Ovary (tissue), 9 donors: Measurements from ENCODE around the gene ZNF672. TPM values are rescaled to one million over a fixed set of nuclear protein-coding genes. Genes with fewer than 3 reads are reported as not detected.

Experiments
- DNase-seq, 5 donors: peaks; one replicate each; pipeline ENCODE4 v3.0.0-alpha.2; 2019 to 2020
- H3K27ac ChIP-seq, 2 donors: fragments of 200-600 bp; one replicate each; pipeline versions ENCODE4 v1.5.1 to v1.8.0; 2019 to 2022
- H3K27me3 ChIP-seq: fragments of 200-600 bp; one replicate; pipeline ENCODE4 v1.8.0; 2022
- H3K36me3 ChIP-seq: fragments of 200-600 bp; sonication (generic); one replicate; pipeline ENCODE4 v1.5.1; 2019
- H3K4me1 ChIP-seq: one replicate; pipeline ENCODE4 v1.8.1; 2013; ENCODE audit warnings: mild to moderate bottlenecking, moderate library complexity; ENCODE audit not compliant: insufficient read depth
- H3K4me3 ChIP-seq: fragments of 200-600 bp; sonication (generic); one replicate; pipeline ENCODE4 v1.5.1; 2017
- H3K9me3 ChIP-seq, 2 donors: fragments of 200-600 bp in 1 of 2; sonication (generic) in 1 of 2; one replicate each; pipeline versions ENCODE4 v1.5.1 to v1.8.1; 2013 to 2019; ENCODE audit warnings: mild to moderate bottlenecking in 1 of 2, moderate library complexity in 1 of 2
- CTCF ChIP-seq, 3 donors: fragments of 450-650 bp in 2 of 3; fragments of 200-600 bp in 1 of 3; IDR thresholded peaks; one replicate each; pipeline versions ENCODE4 v1.5.1 to v1.8.0; 2016 to 2022; ENCODE audit warnings: antibody characterized with exemption in 3 of 3, mild to moderate bottlenecking in 1 of 3
- EP300 ChIP-seq: sonication (generic); formaldehyde crosslinking; IDR thresholded peaks from one replicate; pipeline ENCODE4 v1.6.1; 2017; ENCODE audit warnings: antibody characterized with exemption
- POLR2A ChIP-seq: fragments of 450-650 bp; IDR thresholded peaks from one replicate; pipeline ENCODE4 v1.6.1; 2017; ENCODE audit warnings: antibody characterized with exemption, mild to moderate bottlenecking, moderate library complexity
- WGBS, 3 donors: extraction: QIAGEN DNeasy Blood & Tissue Kit in 1 of 3; methylation state at CpG; one replicate each; pipeline versions ENCODE4 v1.1.5 to v1.1.7; 2013 to 2017; 5-methylcytosine and 5-hydroxymethylcytosine counted together
- intact Hi-C, 4 donors: fragments of 100-400 bp; cut with DNase I; formaldehyde crosslinking; loops; one replicate each; pipeline versions ENCODE4 v1.11.0 to v1.15.1; 2022 to 2023
- polyA plus RNA-seq, 2 donors: library from polyadenylated mRNA; stranded (reverse); fragments of 200-250 nt in 1 of 2; fragments of 350-450 nt in 1 of 2; fragmentation: Illumina TruSeq in 1 of 2; extraction: RNeasy Lipid Tissue Mini Kit (QIAGEN cat#74804) in 1 of 2; gene quantifications; one replicate each; pipeline ENCODE4 v1.2.3, GENCODE V29; 2013 to 2014
- total RNA-seq, 7 donors: library from RNA; depleted of rRNA in 2 of 7; stranded (reverse); fragments of >200 nt in 2 of 7; fragmentation: NEBNext Ultra II Directional in 3 of 7; extraction: Animal tissue kit (Norgen Biotek cat#: 25700) in 3 of 7; gene quantifications; one replicate each; pipeline versions ENCODE4 v1.1.0 to v1.2.4, GENCODE V29; 2016 to 2023
- donor health status: DM: no; HTN: no; CAD: no; lungs with moderate emphysema.
- donor health status: DM: no; HTN: no; CAD: no.
- donor health status: Bipolar disorder and iron deficiency.
- donor health status: DM: yes; HTN: yes; CAD: no.
- donor health status: DM: no; HTN: no; CAD: no.
- donor health status: DM: yes; HTN: yes; CAD: no.

The ZNF672 gene
- total and polyA plus RNA-seq, 9 donors = 7.3 to 29.5 (median 20.9) TPM

GRCh38 chr1:248857749-248858095 lies 19.7 kb downstream of the ZNF672 start:
- H3K27ac ChIP-seq = peak overlapping the region; percentile 56 to 76
- intact Hi-C loops = loop anchor here in 1 of 4 donors (2.0 kb wide), 1 partner anchor 19 kb away; the partner anchor contains the start of gene ZNF672
- H3K4me3 ChIP-seq = peak overlapping the region; percentile 61
- no peaks in the 10 kb centered on the region for H3K9me3 ChIP-seq
- no peak for DNase-seq
- WGBS, 3 donors = 10 to 12% (median 10%) methylated on average over 4 of the region's 4 CpGs
- peaks cover 12% of the 10 kb centered on the region for H3K4me1 ChIP-seq
- no peak for TF ChIP-seq CTCF (IDR thresholded peaks at IDR 0.05)
- TF ChIP-seq POLR2A = no peak
- TF ChIP-seq EP300 = no peak
- H3K36me3 ChIP-seq = no peaks in the 10 kb centered on the region
- H3K27me3 ChIP-seq = no peaks in the 10 kb centered on the region

GRCh38 chr1:248858096-248858890 lies 20.3 kb downstream of the ZNF672 start:
- peak; percentile 56 to 75 (median 67) for DNase-seq
- Histone ChIP-seq H3K27me3 (no peaks in the 10 kb centered on the region), H3K9me3 (no peaks in the 10 kb centered on the region), H3K4me3 (peak overlapping the region; percentile 61), H3K36me3 (no peaks in the 10 kb centered on the region), H3K4me1 (peaks cover 14% of the 10 kb centered on the region), H3K27ac (peak overlapping the region; percentile 56 to 76)
- 1 to 2% (median 1%) methylated on average over 42 to 45 of the region's 45 CpGs for WGBS, 3 donors
- intact Hi-C loops = loop anchor here in 1 of 4 donors (2.0 kb wide), 1 partner anchor 19 kb away; the partner anchor contains the start of gene ZNF672
- TF ChIP-seq EP300 = no peak
- no peak for TF ChIP-seq POLR2A
- TF ChIP-seq CTCF (IDR thresholded peaks at IDR 0.05) = peak in 2 of 3 donors; percentile 26 to 32

- WGBS, 3 donors = 6% methylated on average over 62 of the region's 62 CpGs
- Histone ChIP-seq H3K4me1 (peaks cover 19% of the 10 kb centered on the region), H3K27me3 (no peaks in the 10 kb centered on the region), H3K4me3 (peak within 1 kb of the TSS; percentile 61), H3K27ac (peak within 1 kb of the TSS; percentile 71 to 76), H3K9me3 (no peaks in the 10 kb centered on the region), H3K36me3 (no peaks in the 10 kb centered on the region)
- DNase-seq = peak; percentile 95 to 96 (median 96)
- no peak for TF ChIP-seq CTCF (IDR thresholded peaks at IDR 0.05)
- TF ChIP-seq EP300 = no peak
- peak; percentile 78 for TF ChIP-seq POLR2A
- intact Hi-C loops = loop anchor here in 1 of 4 donors (2.0 kb wide), 1 partner anchor 20 kb away; the partner anchor contains the start of gene ZNF672
Observed at GRCh38 chr1:248858891-248859889, 21.2 kb downstream of the ZNF672 start, which contains the start of gene ZNF692. Gene ZNF692, minus strand, starts transcription at chr1:248859085. Its CDS starts 776 bp downstream, at chr1:248858309.

- intact Hi-C loops = no loop called here
- 72 to 75% (median 73%) methylated on average over 4 of the region's 4 CpGs for WGBS, 3 donors
- Histone ChIP-seq H3K4me3 (no peak overlapping the region), H3K9me3 (no peaks in the 10 kb centered on the region), H3K36me3 (no peaks in the 10 kb centered on the region), H3K27me3 (no peaks in the 10 kb centered on the region), H3K4me1 (peaks cover 19% of the 10 kb centered on the region), H3K27ac (no peak overlapping the region)
- no peak for TF ChIP-seq POLR2A
- no peak for TF ChIP-seq CTCF (IDR thresholded peaks at IDR 0.05)
- TF ChIP-seq EP300 = no peak
- DNase-seq = no peak
Observed at GRCh38 chr1:248860007-248860406, 22.0 kb downstream of the ZNF672 start.
